HG02943 (cell line): Measurements from ENCODE around the gene TTC29.
"Not testable (repeated sequence)": the region's sequence is repeated elsewhere in the genome, so short reads cannot be mapped to it uniquely, and the experiment has no call there.

Experiments used
- ATAC-seq: cut with Tn5 transposase; IDR thresholded peaks from one replicate; pipeline ENCODE4 v1.9.1; 2021; ENCODE audit warnings: mild to moderate bottlenecking, low read depth, moderate library complexity; ENCODE audit not compliant: unreplicated experiment

TTC29 gene

GRCh38 chr4:146883070-146883469 lies 62.6 kb downstream of the TTC29 start:
- no peak for ATAC-seq

- no peak for ATAC-seq
These were observed 88.4 kb downstream of the TTC29 start for GRCh38 chr4:146857298-146857697.

- no peak for ATAC-seq
These were observed 89.9 kb downstream of the TTC29 start for GRCh38 chr4:146855761-146856160.

- ATAC-seq = no peak
These were observed 93.3 kb downstream of the TTC29 start for GRCh38 chr4:146852360-146852759.

- ATAC-seq = no peak
These were observed 98.3 kb downstream of the TTC29 start for GRCh38 chr4:146847345-146847744.

- ATAC-seq = no peak
These were observed 98.8 kb downstream of the TTC29 start for GRCh38 chr4:146846882-146847281.

- no peak for ATAC-seq
These were observed 100.9 kb downstream of the TTC29 start for GRCh38 chr4:146844761-146845160.

- no peak for ATAC-seq
These were observed 102.8 kb downstream of the TTC29 start for GRCh38 chr4:146842876-146843275.

GRCh38 chr4:146840731-146841130 lies 104.9 kb downstream of the TTC29 start:
- no peak for ATAC-seq

GRCh38 chr4:146835096-146835495 lies 110.6 kb downstream of the TTC29 start:
- ATAC-seq = no peak

GRCh38 chr4:146834263-146835034 lies 111.2 kb downstream of the TTC29 start:
- ATAC-seq = no peak

- ATAC-seq = no peak
These were observed 112.1 kb downstream of the TTC29 start for GRCh38 chr4:146833530-146833929.

- ATAC-seq = not testable (repeated sequence)
These were observed 122.7 kb downstream of the TTC29 start for GRCh38 chr4:146822980-146823379.

GRCh38 chr4:146814750-146815149 lies 130.9 kb downstream of the TTC29 start:
- no peak for ATAC-seq

- no peak for ATAC-seq
These were observed 150.0 kb downstream of the TTC29 start for GRCh38 chr4:146795711-146796110.

- no peak for ATAC-seq
These were observed 151.9 kb downstream of the TTC29 start for GRCh38 chr4:146793727-146794126.

- ATAC-seq = no peak
These were observed 154.2 kb downstream of the TTC29 start for GRCh38 chr4:146791439-146791838.

- no peak for ATAC-seq
These were observed 155.1 kb downstream of the TTC29 start for GRCh38 chr4:146790515-146790914.

GRCh38 chr4:146787731-146788130 lies 157.9 kb downstream of the TTC29 start:
- no peak for ATAC-seq

GRCh38 chr4:146776691-146777090 lies 169.0 kb downstream of the TTC29 start:
- no peak for ATAC-seq

- no peak for ATAC-seq
These were observed 182.1 kb downstream of the TTC29 start for GRCh38 chr4:146763560-146763959.

- ATAC-seq = no peak
These were observed 183.6 kb downstream of the TTC29 start for GRCh38 chr4:146762016-146762415.

GRCh38 chr4:146742416-146742815 lies 203.2 kb downstream of the TTC29 start:
- no peak for ATAC-seq
